BE2C (cell line): ENCODE data around the gene KRTAP9-6.
"Not testable (repeated sequence)": the region's sequence is repeated elsewhere in the genome, so short reads cannot be mapped to it uniquely, and the experiment has no call there.

Experiments used
- DNase-seq: peaks from one replicate; pipeline ENCODE4 v3.0.0-alpha.2; 2020
- H3K27me3 ChIP-seq: fragments of 250-450 bp; sonication (Bioruptor Pico); 2 replicates; pipeline ENCODE4 v1.5.1; 2020; ENCODE audit warnings: mild to moderate bottlenecking
- H3K36me3 ChIP-seq: fragments of 250-450 bp; sonication (Bioruptor Pico); 2 replicates; pipeline ENCODE4 v1.5.1; 2020; ENCODE audit warnings: mild to moderate bottlenecking
- H3K4me1 ChIP-seq: fragments of 250-450 bp; sonication (Bioruptor Pico); 2 replicates; pipeline ENCODE4 v1.5.1; 2020
- H3K4me3 ChIP-seq: 2 replicates; pipeline ENCODE4 v1.5.1; 2011; ENCODE audit warnings: low read depth, low read length
- H3K9me3 ChIP-seq: fragments of 250-450 bp; sonication (Bioruptor Pico); 2 replicates; pipeline ENCODE4 v1.5.1; 2020
- CTCF ChIP-seq: IDR thresholded peaks from 2 replicates; pipeline ENCODE4 v1.5.1; 2012; ENCODE audit warnings: mild to moderate bottlenecking, low read depth, low read length

KRTAP9-6 gene

GRCh38 chr17:41256291-41256685, 8.9 kb upstream of the KRTAP9-6 start:
- H3K27me3 ChIP-seq: peaks cover 71% of the 10 kb centered on the region
- H3K4me3 ChIP-seq: no peak overlapping the region
- no peak for DNase-seq
- H3K36me3 ChIP-seq: no peaks in the 10 kb centered on the region
- H3K9me3 ChIP-seq: no peaks in the 10 kb centered on the region
- H3K4me1 ChIP-seq: no peaks in the 10 kb centered on the region
- no peak for TF ChIP-seq CTCF

DNA sequence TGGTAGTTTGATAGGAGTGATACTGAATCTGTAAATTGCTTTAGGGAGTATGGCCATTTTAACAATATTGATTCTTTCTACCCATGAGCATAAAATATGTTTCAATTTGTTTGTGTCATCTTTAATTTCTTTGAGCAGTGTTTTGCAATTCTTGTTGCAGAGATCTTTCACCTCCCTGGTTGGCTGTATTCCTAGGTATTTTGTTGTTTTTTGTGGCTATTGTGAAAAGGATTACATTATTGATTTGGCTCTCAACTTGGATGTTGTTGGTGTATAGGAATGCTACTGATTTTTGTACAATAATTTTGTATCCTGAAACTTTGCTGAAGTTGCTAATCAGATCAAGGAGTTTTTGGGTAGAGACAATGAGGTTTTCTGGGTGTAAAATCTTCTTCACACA, 6.8 kb upstream of the KRTAP9-6 start:
- no peak for TF ChIP-seq CTCF
- H3K36me3 ChIP-seq: no peaks in the 10 kb centered on the region
- H3K27me3 ChIP-seq: peaks cover 63% of the 10 kb centered on the region

DNA sequence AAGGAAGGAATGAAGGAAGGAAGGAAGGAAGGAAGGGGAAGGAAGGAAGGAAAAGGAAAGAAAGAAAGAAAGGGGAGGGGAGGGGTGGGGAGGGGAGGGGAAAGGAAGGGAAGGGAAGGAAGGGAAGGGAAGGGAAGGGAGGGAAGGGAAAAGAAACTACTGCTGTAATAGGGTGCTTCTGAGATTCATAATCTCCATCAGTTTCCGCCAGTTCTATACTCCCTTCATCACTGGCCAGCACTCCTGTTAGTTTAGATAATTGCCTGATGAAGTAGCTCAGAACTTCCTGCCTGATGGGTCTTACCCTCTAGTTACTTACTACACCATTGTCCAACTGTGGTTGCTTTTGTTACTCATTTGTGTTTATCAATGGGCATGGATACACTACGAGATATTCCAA, 2.0 kb upstream of the KRTAP9-6 start:
- H3K36me3 ChIP-seq: no peaks in the 10 kb centered on the region
- H3K27me3 ChIP-seq: peaks cover 27% of the 10 kb centered on the region
- no peaks in the 10 kb centered on the region for H3K9me3 ChIP-seq
- no peak for DNase-seq
- no peak for TF ChIP-seq CTCF
- no peaks in the 10 kb centered on the region for H3K4me1 ChIP-seq
- H3K4me3 ChIP-seq: no peak overlapping the region

More for the DNA sequence above, 6.8 kb upstream of the KRTAP9-6 start:
- no peak for DNase-seq
- H3K4me3 ChIP-seq: no peak overlapping the region
- no peaks in the 10 kb centered on the region for H3K4me1 ChIP-seq
- no peaks in the 10 kb centered on the region for H3K9me3 ChIP-seq

- Histone ChIP-seq H3K27me3 (peaks cover 18% of the 10 kb centered on the region), H3K9me3 (no peaks in the 10 kb centered on the region), H3K4me1 (no peaks in the 10 kb centered on the region), H3K4me3 (no peak overlapping the region), H3K36me3 (no peaks in the 10 kb centered on the region)
- DNase-seq: no peak
- no peak for TF ChIP-seq CTCF
Measured at GRCh38 chr17:41264599-41264998, 579 bp upstream of the KRTAP9-6 start.

GRCh38 chr17:41267711-41268110, 2.5 kb downstream of the KRTAP9-6 start:
- peaks cover 9% of the 10 kb centered on the region for H3K27me3 ChIP-seq
- DNase-seq: no peak
- H3K36me3 ChIP-seq: no peaks in the 10 kb centered on the region
- H3K4me3 ChIP-seq: no peak overlapping the region
- no peaks in the 10 kb centered on the region for H3K9me3 ChIP-seq
- no peaks in the 10 kb centered on the region for H3K4me1 ChIP-seq
- no peak for TF ChIP-seq CTCF

GRCh38 chr17:41271323-41271722, 6.1 kb downstream of the KRTAP9-6 start:
- H3K4me3 ChIP-seq, H3K4me1 ChIP-seq, H3K36me3 ChIP-seq, H3K27me3 ChIP-seq, DNase-seq, H3K9me3 ChIP-seq: not testable (repeated sequence)

GRCh38 chr17:41271858-41272257, 6.7 kb downstream of the KRTAP9-6 start:
- Histone ChIP-seq H3K36me3 (no peaks in the 10 kb centered on the region), H3K4me3 (no peak overlapping the region), H3K27me3 (peaks cover 7% of the 10 kb centered on the region), H3K9me3 (no peaks in the 10 kb centered on the region), H3K4me1 (no peaks in the 10 kb centered on the region)
- DNase-seq: no peak
- no peak for TF ChIP-seq CTCF

DNA sequence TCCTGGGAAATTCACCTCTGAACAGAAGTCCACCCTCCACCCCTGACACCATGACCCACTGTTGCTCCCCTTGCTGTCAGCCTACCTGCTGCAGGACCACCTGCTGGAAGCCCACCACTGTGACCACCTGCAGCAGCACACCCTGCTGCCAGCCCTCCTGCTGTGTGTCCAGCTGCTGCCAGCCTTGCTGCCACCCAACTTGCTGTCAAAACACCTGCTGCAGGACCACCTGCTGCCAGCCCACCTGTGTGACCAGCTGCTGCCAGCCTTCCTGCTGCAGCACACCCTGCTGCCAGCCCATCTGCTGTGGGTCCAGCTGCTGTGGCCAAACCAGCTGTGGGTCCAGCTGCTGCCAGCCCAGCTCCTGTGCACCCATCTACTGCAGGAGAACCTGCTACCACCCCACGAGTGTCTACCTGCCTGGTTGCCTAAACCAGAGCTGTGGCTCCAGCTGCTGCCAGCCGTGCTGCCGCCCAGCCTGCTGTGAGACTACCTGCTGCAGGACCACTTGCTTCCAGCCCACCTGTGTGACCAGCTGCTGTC, 10.5 kb downstream of the KRTAP9-6 start, which contains the start of gene KRTAP9-7:
TSS of gene KRTAP9-7 (plus strand) at position 51 of the 543 bp plus-strand sequence. CDS start at position 51, 0 bp downstream.
- not testable (repeated sequence) for H3K27me3 ChIP-seq, H3K4me3 ChIP-seq, H3K36me3 ChIP-seq, H3K9me3 ChIP-seq, DNase-seq, H3K4me1 ChIP-seq
